Heart left ventricle (tissue), 16 donors: ENCODE data around the gene PFKFB4. TPM values are rescaled to one million over a fixed set of nuclear protein-coding genes. Genes with fewer than 3 reads are reported as not detected.

Experiments
- ATAC-seq, 4 donors: fragments of 200-7000 bp; cut with Tn5 transposase; one replicate each; pipeline ENCODE4 v1.9.1; 2020 to 2022; ENCODE audit warnings: moderate library complexity in 4 of 4, mild to moderate bottlenecking in 3 of 4, moderate number of reproducible peaks in 1 of 4
- DNase-seq, 5 donors: peaks; one replicate each; pipeline ENCODE4 v3.0.0-alpha.2; 2020
- H3K27ac ChIP-seq, 12 donors: fragments of 200-600 bp; sonication (generic) in 4 of 12; one replicate each; pipeline versions ENCODE4 v1.5.0 to v1.8.0; 2016 to 2022; ENCODE audit warnings: mild to moderate bottlenecking in 2 of 12
- H3K27me3 ChIP-seq, 9 donors: fragments of 200-600 bp; sonication (generic) in 2 of 9; one replicate each; pipeline versions ENCODE4 v1.5.1 to v1.8.0; 2016 to 2022; ENCODE audit warnings: mild to moderate bottlenecking in 3 of 9
- H3K36me3 ChIP-seq, 9 donors: fragments of 200-600 bp; sonication (generic) in 2 of 9; one replicate each; pipeline versions ENCODE4 v1.5.0 to v1.8.0; 2018 to 2022; ENCODE audit warnings: mild to moderate bottlenecking in 2 of 9
- H3K4me1 ChIP-seq, 12 donors: fragments of 200-600 bp; sonication (generic) in 4 of 12; one replicate each; pipeline versions ENCODE4 v1.5.0 to v1.8.0; 2016 to 2022; ENCODE audit warnings: mild to moderate bottlenecking in 3 of 12
- H3K4me3 ChIP-seq, 12 donors: fragments of 200-600 bp; sonication (generic) in 4 of 12; one replicate each; pipeline versions ENCODE4 v1.5.0 to v1.8.0; 2017 to 2022; ENCODE audit warnings: mild to moderate bottlenecking in 9 of 12, moderate library complexity in 4 of 12
- H3K9me3 ChIP-seq, 12 donors: fragments of 200-600 bp; sonication (generic) in 4 of 12; one replicate each; pipeline versions ENCODE4 v1.5.0 to v1.8.0; 2016 to 2022; ENCODE audit warnings: mild to moderate bottlenecking in 1 of 12
- POLR2A ChIP-seq, 2 donors: fragments of 450-650 bp; IDR thresholded peaks; one replicate each; pipeline ENCODE4 v1.6.1; 2017; ENCODE audit warnings: antibody characterized with exemption in 2 of 2, mild to moderate bottlenecking in 2 of 2, moderate library complexity in 2 of 2
- WGBS, 4 donors: extraction: QIAGEN DNeasy Blood & Tissue Kit in 2 of 4; methylation state at CpG; one replicate each; pipeline versions ENCODE4 v1.1.5 to v1.1.7; 2013 to 2018; 5-methylcytosine and 5-hydroxymethylcytosine counted together
- intact Hi-C, 10 donors: fragments of 100-400 bp; cut with DNase I; formaldehyde crosslinking; loops; one replicate each; pipeline versions ENCODE4 v1.11.1 to v1.14.2; 2022
- polyA plus RNA-seq, 2 donors: library from polyadenylated mRNA; stranded (reverse); fragments of 200-250 nt; gene quantifications; one replicate each; pipeline ENCODE4 v1.2.3, GENCODE V29; 2013
- total RNA-seq, 9 donors: library from RNA; depleted of rRNA in 2 of 9; stranded (reverse); fragments of >200 nt in 2 of 9; fragmentation: NEBNext Ultra II Directional in 3 of 9; extraction: Animal tissue kit (Norgen Biotek cat#: 25700) in 3 of 9; gene quantifications; one replicate each; pipeline versions ENCODE4 v1.1.0 to v1.2.4, GENCODE V29; 2016 to 2023
- TF ChIP-seq, protein P1 (sequence below), 12 donors: fragments of 200-600 bp; sonication (generic) in 4 of 12; IDR thresholded peaks; one replicate each; pipeline versions ENCODE4 v1.5.0 to v1.8.0; 2018 to 2022; ENCODE audit warnings: antibody characterized with exemption in 12 of 12, mild to moderate bottlenecking in 5 of 12
- donor health status: ischemic (EF 13 %, LVEDD 7.1; RV severe dilation, severe dysfunction).
- donor health status: healthy with polysubstance abuse.
- donor health status: DM: no; HTN: yes; CAD: no.
- donor health status: DM: no; HTN: no; CAD: no.
- donor health status: ischemic (EF 25% LVEDD 6.9; RV normal size, moderate dysfunction).
- donor health status: ischemic (EF 25% LVEDD 5.7; RV mildly dilated, moderate dysfunction).
- donor health status: healthy.
- donor health status: DM: yes; HTN: yes; CAD: no.
- donor health status: ischemic (EF 35%, LVEDD 5.7; RV mildly dilated, moderate dysfunction).
- donor health status: nonischemic (EF 11% LVEDD 7.7; RV severe dilation, severe dysfunction).
- donor health status: DM: yes; HTN: yes; CAD: no.
- donor health status: PGD.
- donor health status: ischemic (EF 29% LVEDD 5.4; RV normal size, mild dysfunction).
- donor health status: nonischemic (EF 23%, LVEDD 6.1; RV moderate dilation, normal function).

Gene PFKFB4
- total and polyA plus RNA-seq, 11 donors: 0.44 to 9.1 (median 1.2) TPM

DNA sequence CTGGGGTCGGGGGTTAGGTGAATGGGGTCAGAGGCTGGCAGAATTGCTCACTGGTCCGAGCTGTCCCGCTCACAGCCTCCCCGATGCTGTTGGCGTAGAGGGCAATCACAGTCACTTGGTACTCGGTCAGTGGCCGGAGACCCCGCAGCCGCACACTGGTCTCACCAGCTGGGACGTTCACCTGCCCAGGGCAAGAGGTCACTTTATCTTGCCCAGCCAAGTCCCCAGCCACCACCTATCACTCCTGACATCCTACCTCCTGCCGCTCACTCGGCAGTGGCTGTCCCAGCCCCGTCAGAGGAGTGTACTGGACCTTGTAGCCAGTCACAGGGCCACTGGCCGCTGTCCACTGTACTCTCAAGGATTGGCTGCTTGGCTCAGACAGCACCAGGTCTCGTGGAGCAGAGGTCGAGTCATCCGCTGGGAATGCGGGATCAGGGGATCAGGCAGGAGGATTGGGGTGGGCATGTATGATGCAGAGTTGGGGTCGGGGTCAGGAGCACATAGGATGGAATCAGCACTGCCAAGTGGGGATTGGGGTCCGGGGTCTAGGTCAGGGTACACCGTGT is 36.0 kb upstream of the PFKFB4 start:
- H3K27ac ChIP-seq: no peak overlapping the region
- peaks cover 0 to 35% (median 29%) of the 10 kb centered on the region in 12 donors for H3K4me1 ChIP-seq
- H3K36me3 ChIP-seq: peaks cover 0 to 5% (median 0%) of the 10 kb centered on the region in 9 donors
- 88 to 93% (median 90%) methylated on average over 20 to 21 of the region's 21 CpGs for WGBS, 4 donors
- no peaks in the 10 kb centered on the region for H3K9me3 ChIP-seq
- DNase-seq: no peak
- intact Hi-C loops: no loop called here
- no peak for TF ChIP-seq POLR2A (IDR thresholded peaks at IDR 0.05)
- TF ChIP-seq, protein P1, sequence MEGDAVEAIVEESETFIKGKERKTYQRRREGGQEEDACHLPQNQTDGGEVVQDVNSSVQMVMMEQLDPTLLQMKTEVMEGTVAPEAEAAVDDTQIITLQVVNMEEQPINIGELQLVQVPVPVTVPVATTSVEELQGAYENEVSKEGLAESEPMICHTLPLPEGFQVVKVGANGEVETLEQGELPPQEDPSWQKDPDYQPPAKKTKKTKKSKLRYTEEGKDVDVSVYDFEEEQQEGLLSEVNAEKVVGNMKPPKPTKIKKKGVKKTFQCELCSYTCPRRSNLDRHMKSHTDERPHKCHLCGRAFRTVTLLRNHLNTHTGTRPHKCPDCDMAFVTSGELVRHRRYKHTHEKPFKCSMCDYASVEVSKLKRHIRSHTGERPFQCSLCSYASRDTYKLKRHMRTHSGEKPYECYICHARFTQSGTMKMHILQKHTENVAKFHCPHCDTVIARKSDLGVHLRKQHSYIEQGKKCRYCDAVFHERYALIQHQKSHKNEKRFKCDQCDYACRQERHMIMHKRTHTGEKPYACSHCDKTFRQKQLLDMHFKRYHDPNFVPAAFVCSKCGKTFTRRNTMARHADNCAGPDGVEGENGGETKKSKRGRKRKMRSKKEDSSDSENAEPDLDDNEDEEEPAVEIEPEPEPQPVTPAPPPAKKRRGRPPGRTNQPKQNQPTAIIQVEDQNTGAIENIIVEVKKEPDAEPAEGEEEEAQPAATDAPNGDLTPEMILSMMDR (IDR thresholded peaks at IDR 0.05): no peak
- ATAC-seq: no peak
- H3K27me3 ChIP-seq: peaks cover 0 to 17% (median 0%) of the 10 kb centered on the region in 9 donors
- H3K4me3 ChIP-seq: no peak overlapping the region

DNA sequence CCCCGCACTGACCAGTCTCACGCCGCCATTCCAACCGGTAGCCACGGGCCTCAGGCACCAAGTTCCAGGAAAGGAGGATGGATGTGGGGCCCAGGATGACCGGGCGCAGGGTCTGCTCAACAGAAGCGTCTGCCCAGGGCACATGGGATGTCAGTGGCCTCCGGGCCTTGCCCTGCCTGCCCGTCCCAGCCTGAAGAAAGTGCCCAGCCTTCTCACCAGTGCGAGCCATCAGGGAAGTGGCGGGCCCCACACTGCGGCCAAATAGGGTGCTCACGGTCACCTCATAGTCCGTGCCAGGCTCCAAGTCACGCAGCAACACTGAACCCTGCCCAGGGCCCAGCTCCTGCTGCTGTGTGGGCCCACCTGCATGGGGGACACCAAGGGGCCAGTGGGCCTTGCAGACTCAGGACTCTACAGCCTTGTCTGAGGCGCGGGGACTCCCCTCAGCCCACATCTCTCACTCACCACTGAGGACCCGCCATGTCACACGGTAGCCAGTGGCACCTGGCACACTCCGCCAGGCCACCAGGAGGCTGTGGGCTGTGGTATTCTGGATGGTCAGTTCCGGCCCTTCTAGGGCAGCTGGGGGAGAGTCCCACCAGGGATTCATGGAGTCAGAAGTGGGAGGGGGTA is 35.4 kb upstream of the PFKFB4 start:
- no peaks in the 10 kb centered on the region for H3K9me3 ChIP-seq
- peaks cover 0 to 3% (median 0%) of the 10 kb centered on the region in 9 donors for H3K36me3 ChIP-seq
- DNase-seq: no peak
- peaks cover 0 to 17% (median 0%) of the 10 kb centered on the region in 9 donors for H3K27me3 ChIP-seq
- ATAC-seq: no peak
- intact Hi-C loops: no loop called here
- TF ChIP-seq, protein P1 (IDR thresholded peaks at IDR 0.05): no peak
- TF ChIP-seq POLR2A (IDR thresholded peaks at IDR 0.05): no peak
- no peak overlapping the region for H3K27ac ChIP-seq
- 92 to 93% (median 92%) methylated on average over 13 to 22 of the region's 22 CpGs for WGBS, 4 donors
- peaks cover 0 to 29% (median 23%) of the 10 kb centered on the region in 12 donors for H3K4me1 ChIP-seq
- H3K4me3 ChIP-seq: no peak overlapping the region

GRCh38 chr3:48591436-48591835 is 34.8 kb upstream of the PFKFB4 start:
- peaks cover 0 to 24% (median 17%) of the 10 kb centered on the region in 12 donors for H3K4me1 ChIP-seq
- H3K9me3 ChIP-seq: no peaks in the 10 kb centered on the region
- DNase-seq (no peak), ATAC-seq (no peak)
- H3K4me3 ChIP-seq: no peak overlapping the region
- intact Hi-C loops: no loop called here
- 91 to 95% (median 92%) methylated on average over 10 to 14 of the region's 14 CpGs for WGBS, 4 donors
- H3K36me3 ChIP-seq: peaks cover 0 to 8% (median 0%) of the 10 kb centered on the region in 9 donors
- H3K27me3 ChIP-seq: peaks cover 0 to 17% (median 0%) of the 10 kb centered on the region in 9 donors
- no peak overlapping the region for H3K27ac ChIP-seq
- no peak for TF ChIP-seq POLR2A (IDR thresholded peaks at IDR 0.05)
- TF ChIP-seq, protein P1 (IDR thresholded peaks at IDR 0.05): no peak

GRCh38 chr3:48588230-48588629 is 31.6 kb upstream of the PFKFB4 start:
- DNase-seq (no peak), ATAC-seq (no peak)
- WGBS, 4 donors: 67 to 78% (median 74%) methylated on average over 7 to 15 of the region's 15 CpGs
- H3K27me3 ChIP-seq: no peaks in the 10 kb centered on the region
- H3K4me1 ChIP-seq: no peaks in the 10 kb centered on the region
- peaks cover 0 to 19% (median 0%) of the 10 kb centered on the region in 9 donors for H3K36me3 ChIP-seq
- H3K4me3 ChIP-seq: no peak overlapping the region
- TF ChIP-seq, protein P1 (IDR thresholded peaks at IDR 0.05): no peak
- no peak for TF ChIP-seq POLR2A (IDR thresholded peaks at IDR 0.05)
- intact Hi-C loops: no loop called here
- no peaks in the 10 kb centered on the region for H3K9me3 ChIP-seq
- no peak overlapping the region for H3K27ac ChIP-seq
